H9 (cell line): ENCODE data around the gene DHX30. TPM values are rescaled to one million over a fixed set of nuclear protein-coding genes. Genes with fewer than 3 reads are reported as not detected.

ENCODE experiments used
- DNase-seq: peaks from one replicate; pipeline ENCODE4 v3.0.0-alpha.2; 2017
- H2AFZ ChIP-seq: one replicate; pipeline ENCODE4 v1.6.1; 2013; ENCODE audit warnings: mild to moderate bottlenecking, low read length, control low read depth, moderate library complexity
- H2AK5ac ChIP-seq: 2 replicates; pipeline ENCODE4 v1.6.1; 2013; ENCODE audit warnings: low read length, control low read depth, mixed read lengths; ENCODE audit not compliant: insufficient read length
- H2BK120ac ChIP-seq: one replicate; pipeline ENCODE4 v1.6.1; 2013; ENCODE audit warnings: low read depth, mild to moderate bottlenecking, low read length, control low read depth, inconsistent platforms; ENCODE audit not compliant: poor library complexity, severe bottlenecking
- H2BK12ac ChIP-seq: 2 replicates; pipeline ENCODE4 v1.6.1; 2013; ENCODE audit warnings: low read length, control low read depth, mixed read lengths, low read depth; ENCODE audit not compliant: insufficient read length
- H2BK15ac ChIP-seq: 2 replicates; pipeline ENCODE4 v1.6.1; 2013; ENCODE audit warnings: low read depth, low read length, control low read depth
- H2BK20ac ChIP-seq: one replicate; pipeline ENCODE4 v1.6.1; 2013; ENCODE audit warnings: low read depth, mild to moderate bottlenecking, low read length, control low read depth, inconsistent platforms; ENCODE audit not compliant: poor library complexity, severe bottlenecking
- H2BK5ac ChIP-seq: 2 replicates; pipeline ENCODE4 v1.6.1; 2013; ENCODE audit warnings: low read length, control low read depth, mixed read lengths; ENCODE audit not compliant: insufficient read length
- H3K14ac ChIP-seq: 2 replicates; pipeline ENCODE4 v1.6.1; 2013; ENCODE audit warnings: low read length, control low read depth; ENCODE audit not compliant: insufficient read depth
- H3K18ac ChIP-seq: 2 replicates; pipeline ENCODE4 v1.6.1; 2013; ENCODE audit warnings: low read depth, mild to moderate bottlenecking, mixed read lengths, low read length, control low read depth; ENCODE audit not compliant: insufficient read length
- H3K23ac ChIP-seq: 2 replicates; pipeline ENCODE4 v1.6.1; 2013; ENCODE audit warnings: low read length, control low read depth, mixed read lengths, low read depth; ENCODE audit not compliant: insufficient read length
- H3K23me2 ChIP-seq: 2 replicates; pipeline ENCODE4 v1.6.1; 2013; ENCODE audit warnings: low read depth, mild to moderate bottlenecking, mixed read lengths, low read length, control low read depth; ENCODE audit not compliant: insufficient read length, poor library complexity, severe bottlenecking
- H3K27ac ChIP-seq: 2 replicates; pipeline ENCODE4 v1.5.1; 2013; ENCODE audit warnings: low read length, control low read depth, mixed read lengths, low read depth; ENCODE audit not compliant: insufficient read length
- H3K27me3 ChIP-seq: 2 replicates; pipeline ENCODE4 v1.6.1; 2013; ENCODE audit warnings: low read length, control low read depth, inconsistent platforms; ENCODE audit not compliant: insufficient read depth
- H3K4ac ChIP-seq: 2 replicates; pipeline ENCODE4 v1.6.1; 2013; ENCODE audit warnings: low read depth, mild to moderate bottlenecking, control low read depth, inconsistent platforms, low read length, moderate library complexity
- H3K4me1 ChIP-seq: 2 replicates; pipeline ENCODE4 v1.6.1; 2013; ENCODE audit warnings: low read length, control low read depth, inconsistent platforms; ENCODE audit not compliant: insufficient read depth
- H3K4me2 ChIP-seq: 2 replicates; pipeline ENCODE4 v1.6.1; 2013; ENCODE audit warnings: low read length, control low read depth, mixed read lengths; ENCODE audit not compliant: insufficient read length, insufficient read depth
- H3K56ac ChIP-seq: 2 replicates; pipeline ENCODE4 v1.6.1; 2013; ENCODE audit warnings: low read depth, mild to moderate bottlenecking, mixed read lengths, low read length, control low read depth; ENCODE audit not compliant: insufficient read length
- H3K79me1 ChIP-seq: 2 replicates; pipeline ENCODE4 v1.6.1; 2013; ENCODE audit warnings: low read depth, mild to moderate bottlenecking, moderate library complexity, low read length, control low read depth, inconsistent platforms; ENCODE audit not compliant: insufficient read depth, poor library complexity, severe bottlenecking
- H3K79me2 ChIP-seq: 2 replicates; pipeline ENCODE4 v1.6.1; 2013; ENCODE audit warnings: low read length, control low read depth, inconsistent platforms; ENCODE audit not compliant: insufficient read depth
- H3K9ac ChIP-seq: 2 replicates; pipeline ENCODE4 v1.6.1; 2013; ENCODE audit warnings: low read length, control low read depth, mixed read lengths; ENCODE audit not compliant: insufficient read length; ENCODE audit errors: extremely low read depth
- H3K9me3 ChIP-seq: one replicate; pipeline ENCODE4 v1.6.1; 2013; ENCODE audit warnings: low read depth, low read length, inconsistent platforms; ENCODE audit not compliant: control insufficient read depth
- H3T11ph ChIP-seq: one replicate; pipeline ENCODE4 v1.6.1; 2013; ENCODE audit warnings: mild to moderate bottlenecking, low read length, control low read depth, inconsistent platforms
- H4K20me1 ChIP-seq: one replicate; pipeline ENCODE4 v1.6.1; 2013; ENCODE audit not compliant: control insufficient read depth, insufficient read length, insufficient read depth
- H4K5ac ChIP-seq: 2 replicates; pipeline ENCODE4 v1.6.1; 2013; ENCODE audit warnings: low read depth, mild to moderate bottlenecking, mixed read lengths, low read length, control low read depth; ENCODE audit not compliant: insufficient read length
- H4K8ac ChIP-seq: replicated peaks from 2 replicates; pipeline ENCODE4 v1.6.1; 2013; ENCODE audit warnings: low read length, control low read depth, mixed read lengths, low read depth; ENCODE audit not compliant: insufficient read length
- H4K91ac ChIP-seq: 2 replicates; pipeline ENCODE4 v1.6.1; 2013; ENCODE audit warnings: low read depth, mild to moderate bottlenecking, moderate library complexity, mixed read lengths, low read length, control low read depth; ENCODE audit not compliant: insufficient read length
- H3K27ac Mint-ChIP-seq, 3 experiments: 2 replicates in 2 of 3; 3 replicates in 1 of 3; pipeline ENCODE4 v1.8.0; 2020 to 2021; ENCODE audit warnings: mixed read lengths in 3 of 3, mild to moderate bottlenecking in 1 of 3, moderate library complexity in 1 of 3
- H3K27me3 Mint-ChIP-seq: 2 replicates; pipeline ENCODE4 v1.8.0; 2021; ENCODE audit warnings: low read depth, mild to moderate bottlenecking, moderate library complexity, mixed read lengths
- H3K36me3 Mint-ChIP-seq, 3 experiments: 2 replicates in 2 of 3; 3 replicates in 1 of 3; pipeline ENCODE4 v1.8.0; 2020 to 2021; ENCODE audit warnings: low read depth in 3 of 3, mixed read lengths in 3 of 3; ENCODE audit not compliant: insufficient read depth in 1 of 3
- H3K4me1 Mint-ChIP-seq, 2 experiments: 2 replicates each; pipeline ENCODE4 v1.8.0; 2020; ENCODE audit warnings: mixed read lengths in 2 of 2
- H3K4me3 Mint-ChIP-seq, 2 experiments: 2 replicates in 1 of 2; 3 replicates in 1 of 2; pipeline ENCODE4 v1.8.0; 2020 to 2021; ENCODE audit warnings: mild to moderate bottlenecking in 2 of 2, mixed read lengths in 2 of 2, moderate library complexity in 1 of 2
- H3K9me3 Mint-ChIP-seq, 2 experiments: 2 replicates in 1 of 2; 3 replicates in 1 of 2; pipeline ENCODE4 v1.8.0; 2020; ENCODE audit warnings: mild to moderate bottlenecking in 2 of 2, mixed read lengths in 2 of 2, moderate library complexity in 1 of 2
- WGBS: extraction: QIAGEN DNeasy Blood & Tissue Kit; methylation state at CpG from one replicate; pipeline ENCODE4 v1.1.7; 2013; ENCODE audit warnings: missing lambda C conversion rate, low lambda C conversion rate, mixed read lengths; ENCODE audit not compliant: insufficient read length; ENCODE audit errors: extremely low coverage; 5-methylcytosine and 5-hydroxymethylcytosine counted together
- total RNA-seq: library from RNA; stranded (reverse); gene quantifications from 2 replicates; pipeline ENCODE4 v1.2.1, GENCODE V29; 2021
- TF ChIP-seq, protein P1 (sequence below): fragments of 200-600 bp; sonication (generic); conservative IDR thresholded peaks from 3 replicates; pipeline ENCODE4 v1.8.0; 2021; ENCODE audit warnings: antibody characterized with exemption, mild to moderate bottlenecking

The DHX30 gene
- total RNA-seq, 1 experiment from 2014 or later = 107 TPM

DNA sequence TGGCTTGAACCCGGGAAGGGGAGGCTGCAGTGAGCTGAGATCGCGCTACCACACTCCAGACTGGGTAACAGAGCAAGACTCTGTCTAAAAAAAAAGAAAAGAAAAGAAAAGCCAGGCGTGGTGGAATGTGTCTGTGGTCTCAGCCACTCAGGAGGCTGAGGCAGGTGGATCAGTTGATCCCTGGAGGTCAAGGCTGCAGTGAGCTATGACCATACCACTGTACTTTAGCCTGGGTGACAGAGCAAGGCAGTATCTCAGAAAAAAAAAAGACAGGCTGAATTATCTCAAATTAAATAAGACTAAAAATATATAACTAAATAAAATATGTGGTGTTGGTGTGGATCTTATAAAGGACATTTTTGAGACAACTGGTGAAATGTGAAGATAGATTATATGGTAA lies 41.9 kb upstream of the DHX30 start:
- TF ChIP-seq, protein P1, sequence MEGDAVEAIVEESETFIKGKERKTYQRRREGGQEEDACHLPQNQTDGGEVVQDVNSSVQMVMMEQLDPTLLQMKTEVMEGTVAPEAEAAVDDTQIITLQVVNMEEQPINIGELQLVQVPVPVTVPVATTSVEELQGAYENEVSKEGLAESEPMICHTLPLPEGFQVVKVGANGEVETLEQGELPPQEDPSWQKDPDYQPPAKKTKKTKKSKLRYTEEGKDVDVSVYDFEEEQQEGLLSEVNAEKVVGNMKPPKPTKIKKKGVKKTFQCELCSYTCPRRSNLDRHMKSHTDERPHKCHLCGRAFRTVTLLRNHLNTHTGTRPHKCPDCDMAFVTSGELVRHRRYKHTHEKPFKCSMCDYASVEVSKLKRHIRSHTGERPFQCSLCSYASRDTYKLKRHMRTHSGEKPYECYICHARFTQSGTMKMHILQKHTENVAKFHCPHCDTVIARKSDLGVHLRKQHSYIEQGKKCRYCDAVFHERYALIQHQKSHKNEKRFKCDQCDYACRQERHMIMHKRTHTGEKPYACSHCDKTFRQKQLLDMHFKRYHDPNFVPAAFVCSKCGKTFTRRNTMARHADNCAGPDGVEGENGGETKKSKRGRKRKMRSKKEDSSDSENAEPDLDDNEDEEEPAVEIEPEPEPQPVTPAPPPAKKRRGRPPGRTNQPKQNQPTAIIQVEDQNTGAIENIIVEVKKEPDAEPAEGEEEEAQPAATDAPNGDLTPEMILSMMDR = no peak
- H3K4me1 Mint-ChIP-seq = no peaks in the 10 kb centered on the region
- H3K27ac Mint-ChIP-seq = peak overlapping the region in 1 of 3 experiments; percentile 83; a peak in 2 of 7 replicates
- Histone ChIP-seq H3K4ac (no peak overlapping the region), H3K79me1 (peaks cover 6% of the 10 kb centered on the region), H3K79me2 (peaks cover 39% of the 10 kb centered on the region; the same call in 1 of the 2 replicates), H3K4me2 (no peak overlapping the region), H3K4me1 (no peaks in the 10 kb centered on the region), H4K91ac (no peak overlapping the region), H2BK12ac (no peak overlapping the region), H2BK15ac (no peak overlapping the region), H2BK5ac (no peak overlapping the region), H3K23ac (no peak overlapping the region), H3K27ac (no peak overlapping the region), H2BK120ac (no peak overlapping the region), H3K23me2 (no peaks in the 10 kb centered on the region), H3K9me3 (no peaks in the 10 kb centered on the region), H4K20me1 (no peaks in the 10 kb centered on the region), H2AK5ac (no peak overlapping the region), H2BK20ac (no peak overlapping the region), H3K14ac (no peak overlapping the region), H3T11ph (no peak overlapping the region), H2AFZ (no peak overlapping the region), H4K5ac (no peak overlapping the region), H3K56ac (no peak overlapping the region), H4K8ac (no peak overlapping the region), H3K9ac (no peak overlapping the region), H3K27me3 (no peaks in the 10 kb centered on the region), H3K18ac (no peak overlapping the region)
- WGBS = no CpG with 5 or more reads among the region's 4 CpGs
- no peak overlapping the region for H3K4me3 Mint-ChIP-seq
- H3K36me3 Mint-ChIP-seq = peaks cover 25 to 71% (median 55%) of the 10 kb centered on the region in 3 experiments; a peak in 6 of 7 replicates
- 0 out of 5 replicates have a peak, but pooled peaks cover 0 to 3% of the 10 kb centered on the region in 2 experiments for H3K9me3 Mint-ChIP-seq
- peaks cover 1% of the 10 kb centered on the region; the same call in 1 of the 2 replicates for H3K27me3 Mint-ChIP-seq
- DNase-seq = no peak
